GM18907 (cell line): Measurements from ENCODE around the gene PNPO.
"Not testable (repeated sequence)": the region's sequence is repeated elsewhere in the genome, so short reads cannot be mapped to it uniquely, and the experiment has no call there.

ENCODE experiments used
- ATAC-seq: cut with Tn5 transposase; IDR thresholded peaks from one replicate; pipeline ENCODE4 v1.9.1; 2021; ENCODE audit warnings: mild to moderate bottlenecking, moderate library complexity; ENCODE audit not compliant: unreplicated experiment

The PNPO gene

GRCh38 chr17:47917581-47917980 lies 23.8 kb upstream of the PNPO start:
- ATAC-seq, result no peak

DNA sequence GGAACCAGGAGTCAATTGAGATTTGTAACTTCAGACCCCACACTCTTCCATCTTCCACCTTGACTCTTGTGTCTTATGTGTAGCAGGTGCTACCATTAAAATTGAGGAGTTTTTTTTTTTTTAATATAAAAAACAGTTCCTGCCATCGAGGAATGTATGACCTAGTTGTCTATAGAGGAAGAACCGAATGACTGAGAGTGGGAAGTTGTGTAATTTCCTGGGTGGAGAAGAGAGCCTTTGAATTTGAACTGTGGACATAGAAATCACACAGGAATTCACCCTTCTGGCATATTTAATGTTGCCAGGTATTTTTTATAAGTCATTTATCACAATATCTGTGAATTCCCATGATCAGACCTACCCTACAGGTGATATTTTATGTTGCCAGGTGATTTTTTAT lies 23.4 kb upstream of the PNPO start:
- no peak for ATAC-seq

DNA sequence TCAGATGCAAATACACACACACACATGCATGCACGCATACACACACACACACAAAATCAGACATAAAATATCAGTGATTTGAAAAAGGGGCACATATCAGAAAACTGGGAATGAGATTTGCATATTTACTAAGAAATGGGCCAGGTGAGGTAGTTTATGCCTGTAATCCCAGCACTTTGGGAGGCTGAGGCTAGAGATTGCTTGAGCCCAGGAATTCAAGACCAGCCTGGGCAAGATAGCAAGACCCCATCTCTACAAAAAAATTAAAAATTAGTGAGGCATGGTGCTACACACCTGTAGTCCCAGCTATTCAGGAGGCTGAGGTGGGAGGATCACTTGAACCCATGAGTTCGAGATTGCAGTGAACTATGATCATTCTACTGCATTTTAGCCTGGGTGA lies 22.4 kb upstream of the PNPO start:
- ATAC-seq, result no peak

GRCh38 chr17:47919889-47920288 lies 21.5 kb upstream of the PNPO start:
- not testable (repeated sequence) for ATAC-seq

- no peak for ATAC-seq
Measured at GRCh38 chr17:47924785-47925677, 16.3 kb upstream of the PNPO start.

DNA sequence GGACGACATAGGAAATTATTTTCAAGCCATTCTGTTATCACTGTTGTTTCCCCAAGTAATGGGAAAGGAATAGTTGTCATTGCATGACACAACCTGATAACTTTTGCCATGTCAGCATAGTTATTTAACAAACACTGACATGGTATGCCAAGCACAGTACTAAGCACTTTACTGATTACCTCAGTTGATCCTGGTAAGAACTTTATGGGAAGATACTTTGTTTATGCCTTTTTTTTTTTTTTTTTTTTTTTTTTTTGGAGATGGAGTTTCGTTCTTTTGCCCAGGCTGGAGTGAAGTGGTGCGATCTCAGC lies 15.7 kb upstream of the PNPO start:
- ATAC-seq, result no peak

- ATAC-seq, result no peak
Measured at GRCh38 chr17:47927821-47928400, 13.5 kb upstream of the PNPO start.

GRCh38 chr17:47928415-47928814 lies 13.0 kb upstream of the PNPO start:
- no peak for ATAC-seq

DNA sequence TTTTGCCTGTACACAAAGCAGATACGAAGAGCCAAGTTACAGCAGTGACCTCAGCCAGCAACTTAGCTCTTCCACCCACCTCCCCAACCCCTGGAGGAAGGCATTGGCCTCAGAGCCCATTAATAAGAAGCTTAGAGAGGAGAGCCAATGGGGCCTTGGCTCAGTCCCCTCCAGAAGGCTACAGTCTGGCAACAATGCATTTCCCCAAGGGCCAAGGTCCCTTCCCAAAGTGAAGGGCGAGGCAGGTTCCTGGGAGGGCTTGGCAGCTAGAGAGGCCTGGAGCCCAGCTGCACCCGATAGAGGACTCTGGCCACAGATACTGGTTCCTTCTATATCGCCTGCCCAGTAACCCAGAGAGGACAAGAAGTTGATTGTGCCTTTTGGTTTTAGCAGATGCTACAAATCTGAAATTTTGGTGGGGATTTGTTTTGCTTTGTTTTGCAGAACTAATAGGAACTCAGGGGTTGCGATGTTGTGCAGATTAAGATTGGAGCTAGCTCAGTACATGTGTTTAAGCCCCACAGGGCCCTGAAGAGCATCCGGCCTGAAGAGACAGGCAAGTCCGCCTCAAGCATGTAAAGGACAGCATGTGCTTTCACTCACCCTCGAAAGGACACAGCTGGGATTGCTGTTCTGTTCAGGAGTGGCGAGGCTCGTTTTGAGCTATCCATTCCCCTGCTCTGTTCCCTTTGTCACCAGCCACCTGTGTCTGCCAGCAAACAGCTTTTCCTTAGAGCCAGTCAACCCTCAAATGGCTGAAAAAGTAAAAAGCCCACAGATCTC lies 12.0 kb upstream of the PNPO start:
- ATAC-seq, result no peak

DNA sequence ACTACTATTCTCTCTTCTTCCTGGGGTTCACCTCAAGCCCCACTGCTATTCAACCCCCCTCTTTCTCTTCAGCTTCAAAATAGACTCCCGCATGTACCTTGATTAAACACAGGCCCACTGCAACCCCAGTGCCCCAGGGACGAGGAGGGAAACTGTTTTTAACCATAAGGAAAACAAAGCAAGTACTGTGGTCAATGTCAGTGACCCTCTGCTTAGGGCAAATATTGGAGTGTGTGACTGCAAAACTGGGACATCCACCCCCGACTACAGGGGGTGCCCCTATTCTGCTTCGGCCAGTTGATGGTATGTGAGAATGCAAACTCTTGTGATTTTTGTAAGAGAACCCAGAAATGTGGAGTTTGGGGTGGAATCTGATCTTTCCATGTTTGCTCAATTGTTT lies 9.5 kb upstream of the PNPO start:
- no peak for ATAC-seq

DNA sequence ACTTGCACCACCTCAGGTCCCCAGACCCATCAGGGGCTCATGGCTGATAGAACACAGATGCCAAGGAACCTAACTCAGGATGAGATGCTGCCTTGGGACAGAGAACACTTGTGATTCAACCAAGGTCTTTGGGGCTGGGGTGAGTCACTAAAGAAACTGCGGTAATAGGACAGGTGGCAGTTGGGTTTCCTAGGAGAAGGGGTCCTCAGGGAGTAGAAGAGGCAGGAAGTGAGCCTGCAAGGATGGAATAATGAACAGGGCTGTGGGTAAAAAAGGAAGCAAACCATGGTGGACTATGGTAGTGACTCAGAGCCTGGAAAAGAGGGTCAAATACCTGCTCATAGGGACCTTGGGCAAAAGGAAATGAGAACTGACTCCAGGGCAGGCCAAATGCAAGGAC lies 6.5 kb upstream of the PNPO start:
- no peak for ATAC-seq

DNA sequence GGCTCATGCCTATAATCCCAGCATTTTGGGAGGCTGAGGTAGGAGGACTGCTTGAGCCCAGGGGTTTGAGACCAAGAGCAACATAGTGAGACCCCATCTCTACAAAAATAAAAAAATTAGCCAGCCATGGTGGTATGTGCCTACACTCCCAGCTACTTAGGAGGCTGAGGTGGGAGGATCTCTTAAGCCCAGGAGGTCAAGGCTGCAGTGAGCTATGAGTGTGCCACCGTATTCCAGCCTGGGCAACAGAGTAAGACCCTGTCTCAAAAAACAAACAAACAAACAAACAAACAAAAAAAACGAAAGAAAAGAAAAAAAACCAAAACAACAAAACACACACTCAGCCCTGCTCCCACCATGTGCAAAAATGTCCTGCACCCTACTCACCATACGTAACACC lies 5.9 kb upstream of the PNPO start:
- not testable (repeated sequence) for ATAC-seq

DNA sequence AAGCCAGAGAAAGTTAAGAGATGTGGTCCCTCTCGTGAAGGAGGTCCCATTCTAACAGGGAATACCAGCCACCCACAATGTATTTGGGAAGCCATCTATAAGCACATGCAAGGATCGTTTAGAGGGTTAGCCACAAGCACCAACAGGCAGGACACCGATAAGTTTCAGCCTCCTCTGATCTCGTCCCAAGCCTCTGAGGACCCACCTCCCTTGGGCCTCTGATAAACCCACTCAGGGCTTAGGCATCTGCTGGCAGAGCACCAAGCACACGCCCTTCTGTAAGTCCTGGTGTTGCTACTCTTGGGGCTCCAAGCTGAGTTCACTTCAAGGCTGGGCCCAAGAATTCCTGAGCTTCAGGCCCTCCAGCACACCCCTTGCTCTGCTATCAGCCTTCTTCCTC lies 5.4 kb upstream of the PNPO start:
- no peak for ATAC-seq

DNA sequence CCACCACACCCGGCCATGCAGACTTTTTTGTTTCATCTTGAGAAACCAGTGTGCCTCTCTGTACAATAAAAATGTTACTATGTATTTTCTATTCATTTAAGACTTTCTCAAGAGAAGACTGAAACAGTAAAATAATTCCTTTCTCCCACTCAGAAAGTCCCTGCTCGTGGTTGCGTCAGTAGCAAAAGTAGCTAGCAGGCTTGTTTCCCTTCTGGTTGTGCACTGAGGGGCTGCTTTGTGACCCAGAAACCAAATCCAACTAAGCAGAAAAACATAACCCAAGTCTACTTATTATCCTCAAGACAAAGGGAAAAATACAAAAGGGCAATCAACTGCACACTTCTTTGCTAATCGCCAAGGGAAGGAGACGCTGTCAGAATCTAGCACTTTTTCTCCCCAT lies 3.4 kb upstream of the PNPO start:
- no peak for ATAC-seq

- no peak for ATAC-seq
Measured at GRCh38 chr17:47942096-47942510, 732 bp downstream of the PNPO start.

DNA sequence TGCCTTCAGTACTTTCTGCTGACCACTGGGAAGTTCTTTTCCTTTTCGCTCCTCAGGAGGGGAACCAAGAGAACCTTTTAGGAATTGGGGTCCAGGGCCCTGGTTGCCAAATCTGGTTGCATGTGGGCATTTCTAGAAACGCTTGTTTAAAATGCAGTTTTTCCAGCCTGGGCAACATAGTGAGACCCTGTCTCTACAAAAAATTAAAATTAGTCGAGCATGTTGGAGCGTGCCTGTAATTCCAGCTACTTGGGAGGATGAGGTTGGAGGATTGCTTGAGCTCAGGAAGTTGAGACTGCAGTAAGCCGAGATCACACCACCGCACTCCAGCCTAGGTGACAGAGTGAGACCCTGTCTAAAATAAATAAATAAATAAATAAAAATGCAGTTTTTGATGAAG lies 1.2 kb downstream of the PNPO start:
- no peak for ATAC-seq

- no peak for ATAC-seq
Measured at GRCh38 chr17:47945080-47945479, 3.7 kb downstream of the PNPO start.

DNA sequence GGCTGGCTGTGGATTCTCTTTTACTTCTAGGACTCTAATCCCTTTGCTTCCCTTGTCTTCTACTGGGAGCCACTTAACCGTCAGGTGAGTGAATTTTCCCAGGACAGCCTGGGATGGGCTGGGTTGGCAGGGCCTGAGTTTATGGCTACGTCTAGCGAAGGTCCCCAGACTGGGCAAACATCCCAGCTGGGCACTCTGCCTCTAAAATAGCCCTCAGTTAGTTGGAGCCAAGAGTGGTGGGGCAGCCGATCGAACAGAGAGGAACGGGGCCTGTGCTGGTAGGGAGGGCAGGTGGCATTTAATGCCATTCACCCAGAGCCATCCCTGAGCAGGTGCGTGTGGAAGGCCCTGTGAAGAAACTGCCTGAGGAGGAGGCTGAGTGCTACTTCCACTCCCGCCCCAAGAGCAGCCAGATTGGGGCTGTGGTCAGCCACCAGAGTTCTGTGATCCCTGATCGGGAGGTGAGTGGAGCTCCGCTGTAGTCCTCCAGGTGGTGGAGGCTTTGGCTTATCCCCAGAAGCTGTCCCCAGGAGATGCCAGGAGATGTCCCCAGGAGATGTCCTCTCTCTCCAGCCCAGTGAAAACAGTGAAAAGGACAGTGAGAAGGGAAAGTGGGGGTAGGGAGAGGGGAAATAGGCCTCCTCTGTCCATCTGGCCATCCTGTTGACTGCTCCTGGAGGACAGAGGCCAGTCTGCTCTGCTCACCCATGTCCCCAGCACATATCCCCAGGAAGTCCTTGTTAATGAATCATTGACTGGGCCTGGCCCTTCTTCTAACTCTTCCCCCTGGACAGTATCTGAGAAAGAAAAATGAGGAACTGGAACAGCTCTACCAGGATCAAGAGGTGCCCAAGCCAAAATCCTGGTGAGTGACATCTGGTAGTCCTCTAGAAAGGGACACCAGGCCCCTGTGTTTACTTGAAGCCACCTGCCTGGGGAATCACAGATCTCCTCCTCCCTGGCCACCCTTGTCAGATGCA lies 4.4 kb downstream of the PNPO start:
- no peak for ATAC-seq

- no peak for ATAC-seq
Measured at GRCh38 chr17:47946516-47946915, 5.1 kb downstream of the PNPO start.

- ATAC-seq, result peak; percentile 41
Measured at GRCh38 chr17:47946929-47947397, 5.6 kb downstream of the PNPO start.
